Activated CD4-positive, CD25-positive, alpha-beta regulatory T cell treated with anti-CD3 and anti-CD28 coated beads, Interleukin-2, amount 50 U/mL, for 24 hours (primary cell): Measurements from ENCODE around the gene FXYD4.

Experiments used
- ATAC-seq, 2 donors: fragments of 150-1000 bp; cut with Tn5 transposase; one replicate each; pipeline ENCODE4 v1.10.0; 2021; ENCODE audit warnings: mild to moderate bottlenecking in 1 of 2, moderate library complexity in 1 of 2

The FXYD4 gene

DNA sequence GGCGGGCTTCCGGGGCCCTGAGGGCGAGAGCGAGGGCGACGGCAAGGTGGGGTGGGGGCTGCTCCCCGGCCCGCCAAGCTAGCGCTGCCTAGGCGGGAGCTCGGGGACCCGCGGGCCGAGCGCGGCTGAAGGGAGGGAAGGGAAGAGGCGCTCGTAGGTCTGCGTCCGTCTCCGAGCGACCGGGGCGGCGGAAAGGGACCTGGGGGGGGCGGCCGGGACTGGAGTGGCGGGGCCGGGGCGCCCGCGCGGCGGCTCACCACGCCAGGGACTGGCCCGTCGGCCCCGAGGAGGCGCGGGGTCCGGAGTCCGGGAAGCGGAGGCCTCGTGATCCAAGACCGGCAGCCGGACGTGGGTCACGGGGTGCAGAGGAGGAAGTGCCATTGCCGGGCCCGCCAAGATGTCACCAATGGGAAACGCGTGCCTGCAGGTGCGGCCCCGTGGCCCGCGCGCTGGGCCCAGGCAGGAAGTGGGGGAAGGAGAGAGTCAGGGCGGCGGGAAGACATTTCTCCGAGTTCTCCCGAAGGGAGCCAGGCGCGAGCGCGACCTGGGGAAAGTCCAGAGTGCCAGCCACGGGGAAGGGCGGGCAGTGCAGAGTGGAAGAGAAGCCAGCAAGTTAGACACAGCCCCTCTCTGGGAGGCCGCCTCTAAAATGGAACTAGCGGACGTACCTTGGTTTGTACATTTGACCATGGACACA, 25.6 kb downstream of the FXYD4 start:
- ATAC-seq = peak; percentile 66 to 75

DNA sequence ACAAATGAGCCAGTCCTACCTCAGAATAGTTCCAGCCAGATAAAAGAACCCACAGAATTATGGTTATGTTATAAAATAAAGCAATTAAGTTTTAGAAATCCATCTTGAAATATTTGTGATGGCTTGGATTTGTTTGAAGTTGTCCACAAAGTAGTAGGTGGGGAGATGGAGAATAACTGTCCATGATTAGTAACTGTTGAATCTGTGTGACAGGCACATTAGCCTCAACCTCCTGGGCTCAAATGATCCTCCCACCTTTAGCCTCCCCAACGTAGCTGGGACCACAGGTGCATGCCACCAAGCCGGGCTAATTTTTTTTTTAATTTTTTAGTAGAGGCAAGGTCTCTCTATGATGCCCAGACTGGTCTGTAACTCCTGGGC, 27.5 kb downstream of the FXYD4 start:
- no peak for ATAC-seq

DNA sequence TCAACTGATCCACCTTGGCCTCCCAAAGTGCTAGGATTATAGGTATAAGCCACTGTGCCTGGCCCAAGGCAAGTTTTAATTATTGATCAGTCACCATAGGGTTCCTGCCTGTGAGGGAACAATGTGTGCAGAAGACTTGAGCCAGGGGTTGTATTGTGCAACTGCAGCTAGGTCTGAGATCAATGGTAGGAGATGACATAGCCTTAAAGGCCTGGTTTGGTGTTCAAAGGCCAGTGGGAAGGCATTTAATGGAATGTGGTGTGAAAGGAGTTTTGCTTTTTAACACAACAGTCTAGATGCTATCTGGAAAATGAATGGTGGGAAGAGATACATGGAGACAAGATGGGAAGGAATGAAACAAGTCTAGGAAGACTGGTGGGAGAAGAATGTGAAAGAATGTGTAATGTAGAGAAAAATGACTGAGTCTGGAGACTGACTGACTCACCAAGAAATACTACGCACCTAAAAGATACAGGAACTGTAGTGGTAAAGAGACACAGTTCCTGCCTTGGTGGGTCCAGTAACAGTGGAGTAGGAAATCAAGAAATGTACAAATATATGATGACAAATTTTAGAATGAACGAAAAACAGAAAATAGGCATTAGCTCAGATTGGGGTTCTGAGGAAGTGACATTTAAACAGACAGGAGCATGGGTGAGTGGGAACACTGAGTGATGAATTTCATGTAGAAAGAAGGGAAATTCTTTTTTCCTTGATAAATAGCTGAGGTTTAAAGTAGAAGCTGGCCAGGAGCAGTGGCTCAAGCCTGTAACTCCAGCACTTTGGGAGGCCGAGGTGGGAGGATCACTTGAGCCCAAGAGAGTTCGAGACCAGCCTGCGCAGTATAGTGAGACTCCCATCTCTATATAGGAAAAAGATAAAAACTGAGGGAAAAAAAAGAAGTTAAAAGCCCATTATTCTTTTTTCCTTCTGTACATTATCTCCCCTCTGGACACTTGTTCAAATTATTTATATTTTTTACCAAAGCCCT, 28.2 kb downstream of the FXYD4 start:
- ATAC-seq = peak; percentile 54 to 58

DNA sequence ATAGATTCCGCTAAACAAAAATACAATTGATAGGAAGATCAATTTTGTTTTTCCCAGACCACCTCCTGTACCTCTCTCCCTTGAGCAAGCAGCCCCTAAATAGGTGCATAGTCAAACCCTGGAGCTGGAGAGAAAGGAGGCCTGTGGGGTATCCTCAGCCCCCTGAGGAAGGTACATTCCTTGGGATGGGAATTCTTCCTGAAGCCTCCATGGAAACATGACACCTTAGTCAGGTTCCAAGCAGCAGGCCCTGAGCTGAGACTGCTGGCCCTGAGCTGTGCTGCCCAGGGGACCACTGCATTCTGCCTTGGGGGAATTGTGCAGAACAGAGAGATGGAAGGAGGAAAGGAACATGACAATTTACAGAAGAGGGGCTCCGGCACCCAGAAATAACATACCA, 30.2 kb downstream of the FXYD4 start:
- ATAC-seq = no peak

DNA sequence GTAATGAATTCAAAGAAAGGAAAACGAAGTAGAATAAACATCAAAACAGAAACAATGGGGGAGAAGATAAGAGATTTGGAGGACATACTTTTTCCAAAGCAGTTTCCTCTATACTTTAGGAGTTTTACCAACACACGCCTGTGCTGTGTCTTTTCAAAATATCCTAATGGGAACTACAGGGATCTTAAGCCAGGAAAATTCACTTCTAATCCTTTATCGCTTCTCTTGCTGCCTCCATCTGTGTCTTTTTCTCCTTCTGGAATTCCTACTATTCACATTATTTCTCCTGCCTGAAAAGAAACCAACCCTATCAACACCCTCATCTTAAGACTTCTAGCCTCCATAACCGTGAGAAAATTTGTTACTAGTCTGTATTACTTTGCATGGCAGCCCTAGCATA, 30.7 kb downstream of the FXYD4 start:
- no peak for ATAC-seq

DNA sequence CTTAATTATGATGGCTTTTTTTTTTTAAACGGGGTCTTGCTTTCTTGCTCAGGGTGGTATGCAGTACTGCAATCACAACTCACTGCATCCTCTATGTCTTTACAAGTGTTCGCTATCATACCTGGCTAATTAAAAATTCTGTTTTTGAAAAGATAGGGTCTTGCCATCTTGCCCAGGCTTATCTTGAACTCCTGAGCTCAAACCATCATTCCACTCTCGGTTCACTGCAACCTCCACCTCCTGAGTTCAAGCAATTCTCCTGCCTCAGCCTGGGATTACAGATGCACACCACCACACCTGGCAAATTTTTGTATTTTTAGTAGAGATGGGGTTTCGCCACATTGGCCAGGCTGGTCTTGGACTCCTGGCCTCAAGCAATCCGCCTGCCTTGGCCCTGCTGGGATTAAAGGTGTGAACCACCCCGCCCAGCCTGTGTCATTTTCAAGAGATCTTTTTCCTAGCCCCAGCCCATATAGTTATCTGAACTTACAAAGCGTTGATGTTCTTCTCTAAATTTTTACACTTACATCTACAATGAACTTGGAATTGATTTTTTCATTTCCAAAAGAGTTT, 31.5 kb downstream of the FXYD4 start:
- ATAC-seq = no peak

DNA sequence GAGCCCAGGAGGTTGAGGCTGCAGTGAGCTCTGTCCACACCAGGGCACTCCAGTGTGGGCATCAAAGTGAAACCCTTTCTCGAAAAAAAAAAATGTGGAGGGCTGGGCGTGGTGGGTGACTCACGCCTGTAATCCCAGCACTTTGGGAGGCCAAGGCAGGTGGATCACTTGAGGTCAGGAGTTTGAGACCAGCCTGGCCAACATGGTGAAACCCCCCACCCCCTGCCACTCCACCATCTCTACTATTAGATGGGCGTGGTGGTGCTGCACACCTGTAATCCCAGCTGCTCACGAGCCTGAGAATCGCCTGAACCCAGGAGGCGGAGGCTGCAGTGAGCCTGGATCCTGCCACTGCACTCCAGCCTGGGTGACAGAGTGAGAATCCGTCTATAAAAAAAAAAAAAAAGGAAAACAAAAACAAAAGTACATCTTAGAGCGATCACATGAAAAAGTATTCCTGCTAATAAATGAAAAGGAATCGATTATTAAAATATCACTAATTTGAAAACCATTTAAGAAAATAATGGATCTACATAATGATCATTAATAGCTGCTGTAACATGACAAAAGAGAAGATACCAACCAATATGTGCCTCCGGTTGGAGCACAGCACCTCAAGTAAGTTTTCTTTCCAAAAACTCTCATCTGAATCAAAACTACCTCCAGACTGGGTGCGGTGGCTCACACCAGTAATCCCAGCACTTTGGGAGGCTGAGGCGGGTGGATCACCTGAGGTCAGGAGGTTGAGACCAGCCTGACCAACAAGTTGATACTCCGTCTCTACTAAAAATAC, 32.7 kb downstream of the FXYD4 start:
- ATAC-seq = no peak

DNA sequence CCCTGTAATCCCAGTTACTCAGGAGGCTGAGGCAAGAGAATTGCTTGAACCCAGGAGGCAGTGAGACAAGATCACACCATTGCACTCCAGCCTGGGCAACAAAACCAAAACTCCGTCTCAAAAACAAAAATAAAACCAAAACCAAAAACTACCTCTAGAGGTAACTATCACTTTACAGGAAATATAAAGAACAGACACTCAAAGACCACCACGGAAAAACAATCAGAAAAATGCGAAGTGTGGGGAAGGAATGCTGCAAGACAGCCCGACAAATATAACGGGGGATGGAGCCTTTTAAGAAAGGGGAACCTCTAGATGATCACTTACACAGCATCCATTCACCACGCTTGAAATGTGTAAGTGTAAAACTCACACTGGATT, 33.3 kb downstream of the FXYD4 start:
- ATAC-seq = no peak

DNA sequence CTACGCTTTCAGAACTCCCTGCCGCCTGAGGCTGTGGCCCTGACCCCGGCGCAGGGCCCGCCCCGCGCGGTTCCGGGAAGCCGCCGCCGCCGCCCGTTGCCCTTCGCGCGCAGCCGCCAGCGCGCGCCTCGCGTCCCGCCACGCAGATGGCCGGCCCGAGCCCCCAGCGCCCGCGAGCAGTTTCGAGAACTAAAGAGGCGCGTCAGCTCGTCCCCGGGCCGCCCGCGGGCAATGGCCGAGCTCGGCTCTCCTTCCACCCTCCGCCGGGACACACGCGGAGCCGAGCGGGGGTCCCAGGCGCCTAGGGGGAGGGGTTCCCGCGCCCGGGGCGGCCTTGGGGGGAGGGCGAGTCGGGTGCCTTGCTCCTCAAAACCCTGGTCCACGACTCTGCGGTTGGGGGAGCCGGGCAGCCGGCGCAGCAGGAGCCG, 35.7 kb downstream of the FXYD4 start:
- ATAC-seq = peak; percentile 8 to 9

DNA sequence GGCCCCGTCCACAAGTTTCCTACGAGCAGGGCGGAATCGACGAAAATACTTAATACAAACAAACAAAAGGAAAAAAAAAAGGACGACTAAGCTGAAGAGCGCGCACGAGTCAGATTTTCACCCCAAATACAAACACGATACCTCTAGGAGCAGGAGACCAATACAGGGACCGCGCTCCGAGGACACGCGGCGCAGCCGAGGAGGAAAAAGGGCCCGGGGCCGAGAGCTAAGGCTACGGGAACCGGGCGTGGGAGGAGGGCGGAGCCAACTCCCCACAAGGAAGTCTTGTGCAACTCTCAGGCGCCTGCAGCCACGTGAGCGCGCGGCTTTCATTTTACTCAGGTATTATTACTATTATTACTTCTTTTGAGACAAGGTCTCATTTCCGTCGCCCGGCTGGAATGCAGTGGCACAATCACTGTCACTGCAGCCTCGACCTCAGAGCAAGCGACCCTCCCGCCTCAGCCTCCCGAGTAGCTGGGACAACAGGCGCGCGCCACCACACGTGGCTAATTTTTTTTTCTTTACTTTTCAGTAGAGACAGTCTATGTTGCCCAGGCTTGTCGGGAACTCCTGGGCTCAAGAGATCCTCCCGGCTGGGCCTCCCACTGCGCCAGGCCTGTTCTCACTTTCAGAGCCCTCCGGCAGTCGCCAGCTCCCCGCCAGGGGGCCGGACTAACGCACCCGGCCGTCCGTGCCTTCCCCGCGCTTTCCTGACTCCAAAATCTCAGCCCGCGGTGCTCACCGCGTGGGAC, 36.3 kb downstream of the FXYD4 start:
- ATAC-seq = peak; percentile 47 to 52

DNA sequence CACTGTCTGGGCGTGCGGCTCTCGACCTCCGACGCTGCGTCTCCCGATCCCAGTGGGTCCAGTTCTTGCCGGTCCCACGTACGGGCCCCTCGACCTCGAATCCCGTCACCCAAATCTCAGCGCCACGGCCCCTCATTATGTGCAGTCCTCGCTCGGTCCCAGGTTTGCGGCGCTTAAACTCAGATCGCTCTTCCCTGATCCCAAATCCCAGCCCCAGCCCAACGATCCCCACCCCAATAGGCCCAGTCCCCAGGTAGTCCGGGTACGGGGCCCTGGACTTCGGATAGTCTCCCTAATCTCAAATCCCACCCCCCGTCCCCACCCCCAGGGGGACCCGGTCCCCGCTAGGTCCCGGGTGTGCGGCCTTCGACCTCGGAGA, 36.9 kb downstream of the FXYD4 start:
- ATAC-seq = no peak

DNA sequence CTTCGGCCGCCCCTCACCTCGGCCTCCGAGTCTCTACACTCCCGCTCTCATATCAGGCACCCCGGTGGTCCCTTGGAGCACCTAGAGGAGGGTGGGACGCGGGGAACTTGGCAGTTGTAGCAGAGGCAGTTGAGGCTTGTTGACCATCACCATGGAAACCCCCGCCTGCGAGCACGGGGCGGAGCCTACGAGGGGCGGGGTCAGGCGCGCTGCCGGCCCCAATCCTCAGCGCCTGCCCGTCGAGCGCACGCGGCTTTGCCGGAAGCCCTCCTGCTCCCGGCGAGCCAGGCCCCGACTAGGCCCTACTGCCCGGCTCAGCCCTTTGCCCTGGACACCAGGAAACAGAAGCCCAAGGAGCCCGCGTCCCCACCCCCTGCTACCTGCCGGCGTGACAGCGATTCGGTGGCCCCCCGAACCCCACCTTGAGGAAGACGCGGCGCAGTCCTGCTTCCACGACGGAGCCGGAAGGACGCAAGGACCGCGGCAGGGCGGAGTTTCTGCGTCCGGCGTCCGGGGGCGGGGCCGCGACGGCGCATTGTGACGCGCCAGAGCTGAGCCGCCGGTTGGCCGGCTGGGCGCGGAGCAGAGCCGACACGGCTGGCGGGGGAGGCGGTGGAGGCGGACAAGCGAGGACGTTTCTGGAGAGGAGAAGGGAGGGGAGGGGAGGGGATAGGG, 37.4 kb downstream of the FXYD4 start, which contains the start of gene HNRNPF:
TSS of gene HNRNPF (minus strand) at position 477 of the 675 bp plus-strand sequence. CDS start 21,302 bp downstream, outside the sequence.
- ATAC-seq = peak; percentile 76

DNA sequence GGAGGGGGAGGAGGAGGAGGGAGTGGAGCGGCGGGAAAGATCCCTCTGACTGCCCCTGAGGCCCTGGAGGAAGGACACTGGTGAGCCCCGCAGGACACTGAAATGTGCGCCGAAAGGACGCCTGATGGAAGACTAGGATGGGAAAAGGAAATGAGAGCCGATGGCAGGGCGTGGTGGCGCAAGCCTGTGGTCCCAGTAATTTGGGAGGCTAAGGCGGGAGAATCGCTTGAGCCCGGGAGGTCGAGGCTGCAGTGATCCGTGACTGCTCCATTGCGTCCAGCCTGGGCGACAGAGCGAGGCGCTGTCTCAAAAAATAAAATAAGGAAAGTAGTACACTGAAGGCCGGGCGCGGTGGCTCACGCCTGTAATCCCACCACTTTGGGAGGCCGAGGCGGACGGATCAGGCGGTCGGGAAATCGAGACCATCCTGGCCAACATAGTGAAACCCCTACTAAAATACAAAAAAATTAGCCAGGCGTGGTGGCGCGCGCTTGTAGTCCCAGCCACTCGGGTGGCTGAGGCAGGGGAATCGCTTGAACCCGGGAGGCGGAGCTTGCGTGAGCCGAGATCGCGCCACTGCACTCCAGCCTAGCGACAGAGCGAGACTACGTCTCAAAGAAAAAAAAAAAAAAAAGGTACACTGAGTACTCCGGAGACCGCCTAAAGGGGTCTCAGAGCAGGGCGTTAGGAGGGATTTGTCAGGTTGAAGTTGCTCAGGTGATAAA, 38.1 kb downstream of the FXYD4 start:
- ATAC-seq = peak in 1 of 2 donors; percentile 10

DNA sequence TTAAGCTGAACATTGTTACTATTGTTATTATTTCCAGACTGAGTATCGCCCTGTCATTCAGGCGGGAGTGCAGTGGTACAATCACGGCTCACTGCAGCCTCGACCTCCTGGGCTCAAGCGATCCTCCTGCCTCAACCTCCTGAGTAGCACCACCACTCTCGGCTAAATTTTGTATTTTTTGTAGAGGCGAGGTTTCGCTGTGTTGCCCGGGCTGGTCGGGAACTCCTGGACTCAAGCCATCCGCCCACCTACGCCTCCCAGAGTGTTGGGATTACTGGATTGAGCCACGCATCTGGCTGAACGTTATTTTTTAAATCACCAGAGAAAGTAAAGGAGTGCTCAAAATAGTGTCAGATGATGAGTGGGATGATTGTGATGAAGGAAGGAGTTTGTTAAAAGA, 38.9 kb downstream of the FXYD4 start:
- no peak for ATAC-seq

DNA sequence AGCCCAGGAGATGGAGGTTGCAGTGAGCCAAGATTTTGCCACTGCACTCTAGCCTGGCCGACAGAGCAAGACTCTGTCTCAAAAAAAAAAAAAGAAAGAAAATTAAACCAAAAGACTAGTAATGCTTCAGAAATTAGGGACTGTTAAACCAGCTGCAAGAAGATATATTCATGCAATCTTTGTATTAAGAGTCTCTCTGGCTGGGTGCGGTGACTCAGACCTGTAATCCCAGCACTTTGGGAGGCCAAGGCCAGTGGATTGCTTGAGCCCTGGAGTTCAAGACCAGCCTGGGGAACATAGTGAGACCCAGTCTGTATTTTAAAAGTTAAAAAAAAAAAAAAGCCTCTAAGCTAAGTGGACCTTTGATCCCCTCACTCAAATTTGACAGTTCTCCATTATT, 40.1 kb downstream of the FXYD4 start:
- no peak for ATAC-seq

DNA sequence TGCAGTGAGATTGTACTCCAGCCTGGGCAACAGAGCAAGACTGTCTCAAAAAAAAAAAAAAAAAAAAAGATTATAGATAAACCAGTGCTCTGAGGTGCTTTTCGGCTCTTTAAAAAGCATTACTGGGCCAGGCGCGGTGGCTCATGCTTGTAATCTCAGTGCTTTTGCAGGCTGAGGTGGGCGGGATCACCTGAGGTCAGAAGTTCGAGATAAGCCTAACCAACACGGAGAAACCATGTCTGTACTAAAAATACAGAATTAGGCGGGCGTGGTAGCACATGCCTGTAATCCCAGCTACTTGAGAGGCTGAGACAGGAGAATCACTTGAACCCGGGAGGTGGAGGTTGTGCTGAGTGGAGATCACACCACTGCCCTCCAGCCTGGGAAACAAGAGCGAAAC, 44.1 kb downstream of the FXYD4 start:
- ATAC-seq = no peak

DNA sequence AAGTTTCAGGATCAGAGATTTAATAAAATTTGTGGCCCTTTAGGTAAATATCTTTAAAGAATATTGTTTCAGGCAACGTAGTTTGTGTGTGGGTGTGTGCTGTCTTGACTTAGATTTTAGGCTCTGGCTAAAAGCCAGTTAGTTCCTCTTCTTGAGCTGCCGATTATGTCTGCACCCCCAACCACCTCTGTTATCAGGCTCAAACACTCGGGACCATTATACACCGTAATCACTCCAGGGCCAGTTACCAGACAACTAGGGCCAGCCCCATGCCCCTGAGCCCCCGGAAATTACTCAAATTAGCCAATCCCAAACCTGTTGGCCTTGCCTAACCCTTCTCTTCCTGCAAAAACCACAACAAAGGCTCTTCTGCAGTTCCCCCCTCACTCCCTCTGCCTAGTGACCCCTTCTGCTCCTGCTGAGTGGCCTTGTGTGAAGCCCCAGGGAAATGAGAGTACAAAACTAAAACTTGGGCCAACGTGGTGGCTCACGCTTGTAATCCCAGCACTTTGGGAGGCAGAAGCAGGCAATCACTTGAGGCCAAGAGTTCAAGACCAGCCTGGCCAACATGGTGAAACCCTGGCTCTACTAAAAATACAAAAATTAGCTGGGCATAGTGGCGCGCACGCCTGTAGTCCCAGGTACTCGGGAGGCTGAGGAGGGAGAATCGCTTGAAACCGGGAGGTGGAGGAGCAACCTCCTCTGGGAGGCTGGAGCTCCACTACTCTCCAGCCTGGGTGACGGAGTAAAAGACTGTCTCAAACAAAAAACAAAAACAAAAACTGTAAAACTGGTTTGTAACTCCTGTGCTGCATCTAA, 46.7 kb downstream of the FXYD4 start:
- no peak for ATAC-seq

DNA sequence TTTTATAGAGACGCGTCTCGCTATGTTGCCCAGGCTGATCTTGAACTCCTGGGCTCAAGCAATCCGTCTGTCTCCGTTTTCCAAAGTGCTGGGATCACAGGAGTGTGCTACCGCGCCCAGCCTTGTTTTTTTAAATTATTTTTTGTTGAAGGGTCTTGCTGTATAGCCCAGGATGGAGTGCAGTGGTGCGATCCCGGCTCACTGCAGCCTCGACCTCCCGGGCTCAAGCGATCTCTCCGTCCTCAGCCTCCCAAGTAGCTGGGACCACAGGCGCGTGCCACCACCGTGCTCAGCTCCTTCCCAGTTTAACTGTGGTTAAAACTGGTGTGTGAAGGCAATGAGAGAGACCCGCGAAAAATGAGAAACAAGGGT, 48.5 kb downstream of the FXYD4 start:
- no peak for ATAC-seq

DNA sequence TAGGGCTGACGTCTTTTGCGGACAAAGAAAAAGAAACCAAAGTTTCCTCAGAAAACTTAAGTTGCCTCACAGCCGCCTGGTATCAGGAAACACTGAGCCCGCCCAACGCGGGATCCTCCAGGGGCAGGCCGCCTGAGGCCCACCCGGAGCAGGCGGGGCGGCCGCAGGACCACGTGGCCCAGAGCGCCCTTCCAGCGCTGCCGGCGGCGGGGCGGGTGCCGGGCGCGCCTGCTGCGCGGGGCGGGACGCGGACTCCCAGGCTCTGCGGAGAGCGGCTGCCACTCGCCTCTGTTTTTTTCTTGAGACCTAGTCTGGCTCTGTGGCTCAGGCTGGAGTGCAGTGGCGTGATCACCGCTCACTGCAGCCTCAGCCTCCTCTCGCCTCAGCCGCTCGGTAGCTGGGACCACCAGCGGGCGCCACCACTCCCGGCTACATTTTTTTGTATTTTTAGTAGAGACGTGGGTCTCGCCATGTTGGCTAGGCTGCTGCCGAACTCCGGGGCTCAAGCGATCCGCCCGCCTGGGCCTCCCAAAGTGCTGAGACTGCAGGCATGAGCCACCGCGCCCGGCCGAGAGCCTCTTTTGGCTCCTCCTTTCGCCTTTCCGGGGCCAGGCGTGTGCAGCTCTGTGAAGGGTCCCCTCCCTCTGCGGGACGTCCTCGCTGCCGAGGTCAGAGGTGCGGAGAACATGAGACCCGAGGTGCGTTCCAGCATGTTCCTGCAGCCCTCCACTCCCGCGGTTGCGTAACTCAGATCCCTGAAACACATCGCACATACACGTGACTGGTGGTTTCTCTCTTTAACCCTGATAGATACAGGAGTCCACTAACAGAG, 49.1 kb downstream of the FXYD4 start:
- peak; percentile 90 to 91 for ATAC-seq
